Stimulated activated CD8-positive, alpha-beta memory T cell treated with anti-CD3 and anti-CD28 coated beads, Interleukin-2, amount 100 ng/mL, for 1 hour (primary cell): ENCODE results near the gene CABCOCO1.

Source experiments
- DNase-seq, 2 donors: peaks; one replicate each; pipeline ENCODE4 v3.0.0-alpha.2; 2020; ENCODE audit warnings: low read depth in 2 of 2

The CABCOCO1 gene

GRCh38 chr10:61784354-61785133 is 121.8 kb downstream of the CABCOCO1 start:
- no peak for DNase-seq

DNA sequence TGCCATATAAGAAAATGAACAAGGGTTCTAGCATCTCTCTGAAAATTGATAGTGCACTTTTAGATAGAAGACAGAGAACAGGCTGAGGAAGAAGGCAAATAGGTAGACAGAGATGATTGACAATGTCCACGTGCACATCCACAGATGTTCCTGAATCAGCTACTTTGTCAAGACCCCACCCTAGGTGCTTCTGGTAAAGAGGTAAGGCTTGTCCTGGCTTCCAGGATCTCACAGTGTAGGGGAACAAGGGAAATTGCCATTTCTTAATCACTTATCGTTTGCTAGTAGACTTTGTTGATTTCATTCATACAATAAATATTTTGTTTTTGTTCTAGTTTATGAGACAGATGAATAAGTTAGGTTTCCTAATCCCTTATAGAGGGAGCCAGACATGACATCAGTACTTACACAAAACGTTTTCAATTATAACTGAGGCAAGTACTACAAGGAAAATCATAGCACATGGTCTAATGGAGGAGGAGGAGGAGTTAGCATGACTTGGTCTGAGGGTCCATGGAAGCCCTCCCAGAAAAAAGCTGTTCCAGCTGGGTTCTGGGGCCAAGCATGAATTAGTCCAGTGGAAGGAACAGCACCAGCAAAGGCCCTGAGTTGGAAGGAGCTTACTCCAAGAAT is 122.9 kb downstream of the CABCOCO1 start:
- no peak for DNase-seq

- no peak for DNase-seq
Observed at GRCh38 chr10:61786728-61787127, 124.0 kb downstream of the CABCOCO1 start.

- no peak for DNase-seq
Observed at GRCh38 chr10:61787170-61787569, 124.4 kb downstream of the CABCOCO1 start.

GRCh38 chr10:61789031-61789430 is 126.3 kb downstream of the CABCOCO1 start:
- DNase-seq, result no peak

- no peak for DNase-seq
Observed at GRCh38 chr10:61791216-61791615, 128.5 kb downstream of the CABCOCO1 start.

DNA sequence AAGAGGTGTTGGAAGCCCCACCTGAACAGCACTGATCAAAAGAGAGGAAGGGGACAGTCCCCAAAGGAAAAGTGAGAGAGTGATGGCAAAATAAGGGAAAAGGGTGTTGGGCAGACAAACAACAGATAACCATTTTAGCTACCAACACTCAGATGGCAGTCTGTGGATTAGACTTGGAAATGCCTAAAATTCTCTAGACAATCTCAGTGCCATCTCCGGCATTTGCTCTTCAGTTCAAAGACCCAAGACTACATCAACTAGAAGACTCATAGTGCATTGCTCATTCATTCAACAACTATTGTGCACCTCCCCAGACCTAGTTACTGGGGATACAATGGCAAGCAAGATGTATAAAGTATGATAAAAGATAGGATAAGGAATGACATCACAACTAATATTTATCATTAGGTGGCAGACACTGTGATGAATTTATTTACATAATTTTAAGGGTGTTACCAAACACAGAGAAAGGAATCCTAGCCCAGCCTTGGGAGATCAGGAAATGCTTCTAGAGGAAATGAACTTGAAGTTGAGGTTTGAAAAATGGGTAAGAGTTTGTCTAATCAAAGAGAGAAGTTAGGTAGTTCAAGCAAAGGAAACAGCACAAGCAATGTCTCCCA is 129.5 kb downstream of the CABCOCO1 start:
- no peak for DNase-seq

- no peak for DNase-seq
Observed at GRCh38 chr10:61792921-61793320, 130.2 kb downstream of the CABCOCO1 start.

DNA sequence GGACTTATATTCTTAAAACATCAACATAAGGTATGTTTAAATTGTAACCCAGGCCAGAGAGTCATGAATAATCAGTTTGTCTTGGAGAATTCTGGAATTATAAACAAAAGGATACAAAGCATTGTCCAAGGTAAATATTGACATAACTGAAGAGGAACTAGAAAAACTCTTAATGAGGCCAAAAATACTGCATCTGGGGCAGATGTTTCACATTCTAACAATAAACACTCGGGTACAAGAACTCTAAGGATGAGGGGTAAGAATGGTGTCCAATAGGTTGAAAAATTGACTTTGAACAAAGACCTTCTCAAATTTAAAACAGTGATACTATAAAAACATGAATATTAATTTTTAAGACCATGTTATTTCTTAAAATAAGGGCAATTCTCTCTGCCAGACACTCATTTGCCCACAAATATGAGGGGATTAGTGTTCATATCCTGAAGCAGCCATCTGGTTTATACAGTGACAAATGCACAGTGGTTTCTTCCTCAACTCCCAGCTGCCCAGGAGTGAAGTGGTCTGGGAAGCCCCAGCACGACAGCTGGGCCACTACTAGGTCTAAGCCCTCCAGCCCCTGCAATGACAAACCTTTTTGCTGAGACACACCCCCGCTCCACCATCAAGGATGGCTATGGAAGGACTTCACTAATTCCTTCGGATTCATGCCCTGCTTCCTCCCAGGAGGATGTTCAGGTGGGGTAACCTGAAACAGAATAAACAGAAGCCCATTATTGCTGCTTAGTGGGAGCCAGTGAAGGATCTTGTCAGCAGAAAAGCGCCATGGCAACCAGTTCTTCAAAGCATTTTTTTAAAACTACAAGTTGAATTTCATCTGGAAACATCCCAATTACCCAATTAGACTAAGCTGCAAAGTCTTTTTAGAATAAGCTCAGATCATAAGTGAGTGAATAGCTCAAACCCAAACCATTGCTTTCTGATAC is 131.3 kb downstream of the CABCOCO1 start:
- DNase-seq, result no peak

DNA sequence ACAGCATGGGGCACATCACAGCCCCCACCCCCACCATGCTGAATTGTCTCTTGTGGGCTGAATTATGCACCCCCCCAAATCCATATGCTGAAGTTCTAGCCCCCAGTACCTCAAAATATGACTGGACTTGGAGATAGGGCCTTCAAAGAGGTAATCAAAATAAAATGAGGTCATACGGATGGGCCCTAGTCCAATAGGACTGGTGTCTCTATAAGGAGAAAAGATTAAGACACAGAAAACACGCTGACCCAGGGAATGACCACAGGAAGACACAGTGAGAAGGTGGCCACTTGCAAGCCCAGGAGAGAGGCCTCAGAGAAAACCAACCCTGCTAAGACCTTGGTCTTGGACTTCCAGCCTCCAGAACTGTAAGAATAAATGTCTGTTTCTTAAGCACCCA is 132.4 kb downstream of the CABCOCO1 start:
- DNase-seq, result no peak

- DNase-seq, result no peak
Observed at GRCh38 chr10:61795551-61795950, 132.8 kb downstream of the CABCOCO1 start.

GRCh38 chr10:61796785-61797184 is 134.1 kb downstream of the CABCOCO1 start:
- no peak for DNase-seq

- DNase-seq, result no peak
Observed at GRCh38 chr10:61797304-61798153, 134.8 kb downstream of the CABCOCO1 start.

- no peak for DNase-seq
Observed at GRCh38 chr10:61798713-61799112, 136.0 kb downstream of the CABCOCO1 start.

DNA sequence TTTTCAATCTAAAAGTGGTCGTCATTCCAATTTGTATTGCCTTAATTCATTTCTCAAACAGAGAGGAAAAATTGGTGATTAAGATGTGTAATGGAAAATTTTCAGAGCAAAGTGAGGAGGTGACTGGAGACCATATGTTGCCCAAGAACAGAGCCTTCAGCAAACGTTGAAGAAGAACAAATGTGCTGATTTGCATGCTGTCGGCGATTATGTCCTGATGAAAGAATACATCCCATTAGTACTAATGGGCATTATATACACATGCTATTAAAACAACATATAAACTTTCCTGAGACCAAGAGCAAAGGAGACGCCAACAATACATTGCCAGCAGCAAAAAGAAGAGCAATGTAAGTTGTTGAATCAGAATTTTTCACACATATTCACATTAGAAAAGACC is 138.8 kb downstream of the CABCOCO1 start:
- no peak for DNase-seq

DNA sequence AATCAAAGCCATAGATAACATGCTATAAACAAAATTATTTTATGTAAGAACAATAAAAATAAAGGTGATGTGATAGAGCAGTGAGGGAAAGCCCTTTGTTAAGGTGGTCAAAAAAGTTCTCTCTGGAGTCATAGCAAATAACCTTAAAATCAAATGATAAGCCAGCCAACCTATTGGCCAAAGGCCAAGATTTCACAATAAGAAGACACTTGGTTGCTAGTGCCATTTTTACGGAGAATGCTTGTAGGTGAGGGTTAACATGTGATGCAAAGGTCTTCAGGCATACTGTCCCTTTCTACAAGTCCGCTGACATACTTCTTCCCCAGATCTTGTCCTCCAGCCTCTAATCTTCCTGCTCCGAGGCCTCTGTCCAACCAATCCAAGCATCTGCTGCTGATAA is 140.5 kb downstream of the CABCOCO1 start:
- no peak for DNase-seq

DNA sequence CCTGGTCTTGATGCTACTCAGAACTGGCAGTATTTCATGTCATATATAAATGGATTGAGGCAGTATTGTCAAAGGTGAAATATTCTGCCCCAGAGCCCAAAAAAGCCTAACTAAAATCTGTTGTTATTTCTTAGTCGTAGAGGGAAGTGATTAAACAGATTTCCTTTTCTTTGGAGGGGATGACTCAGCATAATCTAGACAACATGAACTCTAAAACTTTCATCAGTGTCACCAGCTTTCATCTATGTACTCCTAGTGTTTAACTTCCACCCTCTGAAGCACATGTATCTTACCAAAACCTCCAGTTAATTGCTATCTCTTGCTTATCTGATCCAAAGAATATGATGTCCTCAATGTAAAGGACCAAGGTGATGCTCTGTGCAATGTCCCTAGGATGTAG is 141.7 kb downstream of the CABCOCO1 start:
- DNase-seq, result no peak

DNA sequence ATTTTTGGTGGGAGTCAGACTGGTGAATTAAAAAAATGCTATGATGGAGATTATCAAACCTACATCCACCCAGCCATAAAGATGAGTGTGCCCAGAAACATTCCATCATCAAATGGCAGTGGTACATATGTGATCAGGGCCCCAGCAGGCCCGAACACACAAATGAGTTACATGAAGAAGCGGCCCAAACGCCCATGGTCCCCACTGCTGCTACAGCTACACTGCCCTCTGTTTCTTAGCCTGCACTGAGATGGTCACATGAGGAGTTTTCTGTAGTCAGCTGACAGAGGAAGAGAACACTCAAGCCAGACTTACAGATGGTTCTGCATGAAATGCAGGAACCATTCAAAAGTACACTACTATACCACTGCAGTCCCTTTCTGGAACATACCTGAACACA is 142.4 kb downstream of the CABCOCO1 start:
- no peak for DNase-seq

DNA sequence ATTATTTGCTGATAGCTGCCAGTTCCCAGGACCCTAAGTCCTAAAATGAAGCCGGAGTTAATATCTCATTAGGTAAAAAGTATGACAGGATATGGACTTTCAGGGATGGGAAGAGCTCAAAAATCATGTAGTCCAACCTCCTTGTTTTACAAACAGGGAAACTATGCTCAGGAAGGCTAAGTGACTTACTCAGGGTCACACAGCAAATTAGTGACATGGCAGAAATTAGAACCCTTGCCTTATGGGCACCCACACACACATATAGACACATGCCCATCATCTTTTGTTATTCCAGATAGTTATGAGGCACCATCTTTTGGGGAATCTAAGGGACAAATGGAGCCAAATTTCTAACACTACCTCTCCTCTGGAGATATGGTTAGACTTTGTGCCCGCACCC is 147.5 kb downstream of the CABCOCO1 start:
- DNase-seq, result no peak

GRCh38 chr10:61812052-61812721 is 149.5 kb downstream of the CABCOCO1 start:
- no peak for DNase-seq
